T1000 (cell line): ENCODE results near the gene COL4A6.

Experiments
- DNase-seq: peaks from one replicate; lab custom pipeline; 2025; ENCODE audit warnings: mixed read lengths; lab: John Stamatoyannopoulos, UW

COL4A6 gene

GRCh38 chrX:108216919-108217571 lies 221.2 kb downstream of the COL4A6 start:
- no peak for DNase-seq

- DNase-seq: no peak
Observed at GRCh38 chrX:108216405-108216804, 221.8 kb downstream of the COL4A6 start.

DNA sequence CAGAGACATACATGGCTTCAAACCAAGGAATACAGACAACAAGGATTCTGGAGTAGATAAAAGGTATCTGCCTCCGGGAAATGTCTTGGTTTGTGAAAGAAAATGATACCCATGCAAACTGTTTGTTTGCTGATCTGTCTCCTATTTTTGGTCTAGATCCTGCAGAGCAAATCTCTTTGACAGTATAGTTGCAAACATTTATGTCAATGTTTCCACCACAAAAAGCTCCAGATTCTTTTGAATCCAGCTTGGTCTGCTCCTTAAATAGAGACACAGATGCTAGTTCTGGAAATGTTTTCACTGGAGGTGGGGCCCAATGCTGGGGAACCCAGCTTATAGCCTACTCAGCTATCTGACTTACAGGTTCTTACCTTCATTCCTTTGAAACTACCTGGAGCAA lies 226.9 kb downstream of the COL4A6 start:
- no peak for DNase-seq

DNA sequence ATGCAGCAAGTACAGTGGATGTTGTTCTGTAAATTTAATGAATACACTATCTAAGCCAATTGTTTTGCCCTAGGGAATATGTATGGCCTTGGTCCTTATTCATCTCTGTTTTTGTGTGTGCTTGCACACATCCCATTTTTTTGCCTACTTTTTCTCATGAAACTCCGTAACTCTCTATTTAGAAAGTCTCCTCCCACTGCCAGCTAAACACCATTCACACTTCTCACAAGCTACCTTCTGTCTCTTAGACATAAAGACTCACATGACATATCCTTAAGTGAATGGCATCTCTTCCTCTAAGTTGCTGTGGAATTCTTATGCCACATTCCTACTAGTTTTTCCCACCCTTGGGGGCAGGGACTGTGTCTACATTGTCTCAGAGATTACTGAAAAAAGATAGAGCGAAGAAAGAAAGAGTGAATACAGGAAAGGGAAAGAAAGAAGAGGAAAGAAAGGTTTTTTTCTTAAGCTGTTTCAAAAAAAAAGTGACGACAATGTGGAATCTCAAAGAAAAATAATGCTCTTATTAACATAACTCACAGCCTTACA lies 229.1 kb downstream of the COL4A6 start:
- no peak for DNase-seq

- DNase-seq: no peak
Observed at GRCh38 chrX:108203540-108203939, 234.7 kb downstream of the COL4A6 start.

- no peak for DNase-seq
Observed at GRCh38 chrX:108199691-108200090, 238.5 kb downstream of the COL4A6 start.

DNA sequence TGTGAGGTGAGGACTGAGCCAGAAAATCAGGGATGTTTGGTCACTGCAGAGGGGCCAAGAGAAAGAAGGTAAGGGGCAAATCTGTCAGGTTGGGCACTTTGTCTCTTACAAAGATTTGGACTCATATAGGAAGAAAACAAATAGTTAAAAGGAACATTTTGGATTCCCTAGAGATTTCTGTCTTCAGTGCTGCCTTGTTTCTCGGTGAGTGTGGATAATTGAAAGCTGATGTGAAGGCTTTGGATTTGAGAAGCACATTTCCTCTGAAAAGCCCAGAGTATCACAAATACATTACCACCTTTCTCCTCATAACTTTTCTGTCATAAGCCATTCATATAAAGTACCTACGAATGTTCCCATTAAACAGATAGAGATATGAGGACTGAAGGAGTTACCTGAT lies 239.2 kb downstream of the COL4A6 start:
- DNase-seq: no peak

- no peak for DNase-seq
Observed at GRCh38 chrX:108198420-108198819, 239.8 kb downstream of the COL4A6 start.

- peak; percentile 3 for DNase-seq
Observed at GRCh38 chrX:108186811-108187210, 251.4 kb downstream of the COL4A6 start.

- DNase-seq: no peak
Observed at GRCh38 chrX:108178143-108178498, 260.1 kb downstream of the COL4A6 start.

GRCh38 chrX:108177351-108178142 lies 260.7 kb downstream of the COL4A6 start:
- DNase-seq: peak; percentile 0

DNA sequence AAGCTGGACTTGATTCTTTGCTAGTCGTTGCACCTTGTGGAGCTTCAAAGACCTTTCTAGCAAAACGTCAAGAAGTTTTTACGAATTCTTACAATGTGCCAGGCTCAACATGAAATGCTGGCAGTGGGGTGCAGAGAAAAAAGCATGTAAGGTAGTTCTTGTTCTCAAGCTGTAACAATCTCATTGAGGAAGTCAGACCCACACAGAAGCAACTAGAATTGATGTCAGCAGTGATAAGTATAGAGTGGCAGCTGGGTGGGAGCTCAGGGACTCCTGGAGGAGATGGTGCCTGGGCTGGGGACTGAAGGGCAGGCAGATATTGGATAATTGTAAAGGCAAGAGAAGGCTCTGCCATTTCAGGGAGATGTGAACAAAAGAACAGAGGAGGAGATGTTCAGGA lies 264.3 kb downstream of the COL4A6 start:
- DNase-seq: no peak

DNA sequence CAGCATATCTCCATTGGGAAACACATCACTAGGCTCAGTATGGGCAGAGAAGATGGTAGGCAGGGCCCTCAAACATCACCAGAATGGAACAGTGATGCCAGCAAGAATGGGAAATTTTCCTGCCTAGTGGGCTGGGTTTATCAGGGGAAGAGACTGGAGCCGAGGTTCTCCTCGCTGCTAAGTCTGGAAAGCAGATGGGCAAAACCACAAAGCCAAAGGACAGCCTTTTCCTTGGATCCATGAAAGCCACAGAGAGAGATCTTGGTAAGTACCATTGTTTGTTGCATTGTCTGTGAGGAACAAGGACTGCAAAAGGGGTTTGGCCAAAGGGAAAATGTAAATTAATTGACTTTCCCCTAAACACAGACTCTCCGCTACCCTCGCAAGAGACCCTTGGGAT lies 266.6 kb downstream of the COL4A6 start:
- no peak for DNase-seq

DNA sequence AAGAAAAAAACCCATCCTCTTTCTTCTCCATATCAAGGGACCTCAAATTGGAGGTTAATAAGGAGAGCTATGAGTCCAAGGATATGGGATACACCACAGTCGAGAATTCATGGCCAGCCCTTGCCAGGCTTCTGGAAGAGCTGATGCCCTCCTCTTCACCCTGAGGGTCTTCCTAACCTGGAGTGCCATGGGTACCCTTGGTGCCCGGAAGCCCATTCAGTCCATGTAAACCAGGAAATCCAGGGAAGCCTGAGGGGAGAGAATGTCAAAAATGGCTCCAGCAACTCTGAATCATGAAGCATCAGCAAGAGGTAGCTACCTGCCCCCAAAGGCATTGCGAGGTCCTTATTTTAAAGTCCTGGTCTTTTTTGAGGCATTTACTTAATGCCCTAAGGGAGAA lies 268.5 kb downstream of the COL4A6 start:
- no peak for DNase-seq

- DNase-seq: no peak
Observed at GRCh38 chrX:108168961-108169740, 269.1 kb downstream of the COL4A6 start.

DNA sequence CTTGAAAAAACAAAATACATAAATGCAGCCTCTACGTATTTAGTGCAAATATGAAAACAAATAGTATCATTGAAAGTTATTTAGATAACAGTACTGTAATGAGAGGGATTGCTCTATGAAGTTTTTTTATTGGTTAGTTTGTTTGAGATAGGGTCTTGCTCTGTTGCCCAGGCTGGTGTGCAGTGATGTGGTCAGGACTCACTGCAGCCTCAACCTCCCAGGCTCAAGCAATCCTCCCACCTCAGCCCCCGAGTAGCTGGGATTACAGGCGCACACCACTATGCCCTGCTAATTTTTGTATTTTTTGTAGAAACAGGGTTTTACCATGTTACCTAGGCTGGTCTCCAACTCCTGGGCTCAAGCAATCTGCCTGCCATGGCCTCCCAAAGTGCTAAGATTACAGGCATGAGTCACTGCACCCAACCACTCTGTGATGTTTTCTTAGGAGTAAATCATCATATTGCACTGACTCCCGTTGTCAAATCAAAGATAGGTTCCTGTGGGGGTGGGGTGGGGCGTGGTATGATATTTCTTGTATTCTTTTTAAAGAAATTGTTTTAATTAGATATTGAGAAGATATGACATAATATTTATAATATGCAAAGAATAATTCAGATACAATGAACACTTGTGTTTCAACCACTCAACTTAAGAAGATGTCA lies 270.9 kb downstream of the COL4A6 start:
- no peak for DNase-seq

- no peak for DNase-seq
Observed at GRCh38 chrX:108165383-108166111, 272.7 kb downstream of the COL4A6 start.

DNA sequence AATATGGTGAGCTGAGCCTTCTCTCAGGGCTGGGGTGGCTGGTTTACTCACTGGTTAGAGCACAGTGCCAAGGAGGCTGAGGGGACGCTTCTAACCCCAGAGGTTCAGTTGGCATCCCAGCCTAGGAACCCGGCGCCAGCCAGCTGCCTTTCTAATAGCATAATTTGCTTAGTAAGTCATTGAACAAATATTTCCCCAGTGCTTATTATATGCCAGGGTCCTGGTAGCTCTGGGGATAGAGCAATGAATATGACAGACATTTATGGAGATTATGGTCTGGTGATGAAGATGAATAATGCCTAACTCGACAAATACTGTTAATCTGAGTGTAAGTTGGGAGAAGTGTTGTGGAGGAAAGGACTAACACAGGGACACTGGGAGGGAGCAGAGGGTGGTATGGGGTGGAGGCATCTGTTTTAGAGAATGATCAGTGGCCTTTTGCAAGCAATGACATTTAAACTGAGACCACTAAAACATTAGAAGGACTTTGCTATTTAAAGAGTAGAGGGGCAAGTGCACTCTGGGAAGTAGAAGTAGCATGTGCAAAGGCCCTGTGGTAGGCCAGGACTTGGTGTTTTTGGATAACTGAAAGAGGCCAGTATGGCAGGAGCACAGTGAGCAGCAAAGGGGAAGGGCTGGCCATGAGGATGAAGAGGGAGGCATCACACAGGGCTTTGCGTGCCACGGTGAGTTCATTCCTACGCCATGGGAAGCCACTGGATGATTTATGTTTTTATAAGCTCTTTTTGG lies 274.7 kb downstream of the COL4A6 start:
- no peak for DNase-seq

DNA sequence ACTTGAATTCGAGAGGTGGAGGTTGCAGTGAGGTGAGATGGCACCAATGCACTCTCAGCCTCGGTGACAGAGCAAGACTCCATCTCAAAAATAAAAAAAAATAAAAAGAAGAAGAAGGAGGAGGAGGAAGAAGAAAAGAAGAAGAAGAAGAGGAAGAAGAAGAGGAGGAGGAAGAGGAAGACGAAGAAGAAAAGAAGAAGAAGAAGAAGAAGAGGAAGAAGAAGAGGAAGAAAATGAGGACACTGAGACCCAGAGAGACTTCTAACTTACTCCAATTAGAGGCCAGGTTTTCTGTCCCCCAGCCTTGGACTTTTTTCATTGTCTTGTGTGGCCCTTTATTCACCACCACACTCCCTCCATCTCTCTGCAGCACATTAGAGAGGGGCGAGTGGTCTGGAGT lies 276.0 kb downstream of the COL4A6 start:
- no peak for DNase-seq

DNA sequence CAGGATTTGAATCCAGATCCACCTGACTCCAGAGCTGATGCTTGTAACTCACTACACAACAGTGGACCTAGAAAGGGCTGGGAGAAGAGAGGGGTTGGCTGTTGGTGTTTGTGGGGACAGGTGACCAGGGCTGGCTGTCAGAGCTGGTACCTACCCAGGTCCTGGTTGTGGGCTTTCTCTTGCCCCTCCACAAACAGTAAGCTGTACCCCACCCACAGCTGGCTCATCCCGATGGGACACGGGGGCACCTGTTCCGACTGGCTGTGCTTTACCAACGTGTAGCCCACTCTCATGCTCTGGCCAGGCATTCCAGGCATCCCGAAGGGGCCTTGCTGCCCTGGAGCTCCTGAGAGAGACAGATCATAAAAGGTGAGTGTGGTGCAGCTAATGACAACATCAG lies 277.9 kb downstream of the COL4A6 start:
- no peak for DNase-seq
